DLD1 (cell line): ENCODE results near the gene FLOT1.

ENCODE experiments used
- in situ Hi-C: cut with HindIII; loops from 2 replicates; pipeline ENCODE4 v1.10.0; 2017; ENCODE audit warnings: low sequenced_read_pairs

FLOT1 gene, protein sequence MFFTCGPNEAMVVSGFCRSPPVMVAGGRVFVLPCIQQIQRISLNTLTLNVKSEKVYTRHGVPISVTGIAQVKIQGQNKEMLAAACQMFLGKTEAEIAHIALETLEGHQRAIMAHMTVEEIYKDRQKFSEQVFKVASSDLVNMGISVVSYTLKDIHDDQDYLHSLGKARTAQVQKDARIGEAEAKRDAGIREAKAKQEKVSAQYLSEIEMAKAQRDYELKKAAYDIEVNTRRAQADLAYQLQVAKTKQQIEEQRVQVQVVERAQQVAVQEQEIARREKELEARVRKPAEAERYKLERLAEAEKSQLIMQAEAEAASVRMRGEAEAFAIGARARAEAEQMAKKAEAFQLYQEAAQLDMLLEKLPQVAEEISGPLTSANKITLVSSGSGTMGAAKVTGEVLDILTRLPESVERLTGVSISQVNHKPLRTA

DNA sequence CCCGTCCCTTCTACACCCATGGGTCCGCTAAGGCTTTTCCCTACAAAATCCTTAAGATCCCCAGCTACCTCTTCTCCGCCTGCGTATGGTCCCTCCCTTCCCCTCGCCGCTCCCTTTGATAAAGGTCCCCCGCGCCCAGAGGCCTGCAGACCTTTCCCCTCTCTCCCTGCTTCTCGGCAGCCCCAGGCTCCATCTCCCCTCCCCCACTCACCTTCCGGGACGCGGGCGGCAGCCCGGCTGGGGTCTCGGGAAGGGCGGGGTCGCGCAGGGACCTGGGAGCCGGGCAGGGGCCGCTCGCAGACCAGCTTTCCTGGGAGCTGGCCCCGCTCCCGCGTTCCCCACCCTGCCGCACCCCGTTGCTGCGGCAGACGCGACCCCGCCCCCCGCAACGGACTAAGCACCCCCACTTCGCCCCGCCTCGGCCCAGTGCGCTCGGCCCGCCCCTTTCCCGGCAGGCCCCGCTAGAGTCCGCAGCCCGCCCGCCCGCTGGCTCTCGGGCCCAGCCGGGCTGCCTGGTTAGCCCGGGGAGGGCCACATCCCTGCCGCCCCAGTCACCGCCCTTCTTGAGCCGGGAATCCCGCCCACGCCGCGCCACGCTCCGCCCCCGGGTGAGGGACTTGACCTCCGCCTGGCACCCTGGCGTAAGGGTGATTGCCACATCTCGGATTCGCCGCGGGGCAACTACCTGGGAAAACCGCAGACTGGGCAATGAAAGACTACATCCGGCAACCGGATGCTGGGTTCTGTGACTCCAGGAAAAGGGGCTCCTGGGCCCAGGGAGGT is at the start of gene FLOT1:
Gene FLOT1, minus strand, starts transcription at position 372 of the 783 bp plus-strand sequence. CDS start 498 bp downstream, outside the sequence.
- in situ Hi-C loops, result loop anchor here (25.0 kb wide), 1 partner anchor 145 kb away; the partner anchor contains the start of gene DDR1

DNA sequence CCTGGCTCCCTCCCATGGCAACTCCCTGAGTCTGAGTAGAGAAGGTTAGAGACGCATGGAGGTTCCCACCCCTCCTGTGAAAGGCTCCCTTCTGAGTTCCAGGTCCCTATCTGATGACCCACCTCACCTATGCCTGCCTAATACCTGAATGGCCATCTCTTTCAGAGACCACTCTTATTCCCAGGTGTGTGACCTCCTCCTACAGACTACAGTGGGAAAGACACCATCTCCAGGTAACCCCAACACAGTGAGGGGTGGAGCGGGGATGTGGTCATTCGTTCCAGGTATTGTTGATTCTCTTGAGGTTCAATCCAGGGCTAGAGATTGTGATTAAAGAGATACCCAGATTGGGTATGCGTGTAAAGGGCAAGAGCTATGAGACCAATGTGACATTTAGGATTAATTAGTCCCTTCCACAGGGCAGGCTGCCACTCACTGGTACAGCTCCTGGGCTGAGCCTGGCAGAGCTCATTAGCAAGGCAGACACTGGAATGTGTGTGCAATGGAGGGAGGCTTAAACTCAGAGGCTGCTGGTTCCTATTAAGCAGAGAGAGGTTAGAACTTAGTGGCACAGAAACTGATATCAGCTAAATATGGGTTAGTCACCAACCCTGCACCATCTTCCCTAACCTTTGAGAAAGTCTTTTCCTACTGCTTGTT is 48.4 kb upstream of the FLOT1 start:
- in situ Hi-C loops, result no loop called here

DNA sequence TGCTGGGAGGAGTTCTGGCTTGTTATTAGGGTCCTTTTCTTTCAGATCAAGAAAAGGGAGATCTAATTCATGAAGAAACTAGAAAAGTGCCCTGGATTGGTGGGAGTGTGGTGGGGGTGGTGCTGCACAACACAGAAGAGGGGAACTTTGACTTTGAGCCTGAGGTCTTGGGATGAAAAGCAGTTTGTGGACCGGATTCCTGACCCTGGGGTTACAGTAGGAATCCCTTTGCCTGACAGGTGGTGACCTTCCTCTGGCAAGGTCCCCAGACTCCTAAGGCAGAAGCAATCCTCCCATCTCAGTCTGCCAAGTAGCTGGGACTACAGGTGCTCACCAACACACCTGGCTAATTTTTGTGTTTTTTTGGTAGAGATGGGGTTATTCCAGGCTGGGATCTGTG is 47.1 kb upstream of the FLOT1 start:
- in situ Hi-C loops, result no loop called here

DNA sequence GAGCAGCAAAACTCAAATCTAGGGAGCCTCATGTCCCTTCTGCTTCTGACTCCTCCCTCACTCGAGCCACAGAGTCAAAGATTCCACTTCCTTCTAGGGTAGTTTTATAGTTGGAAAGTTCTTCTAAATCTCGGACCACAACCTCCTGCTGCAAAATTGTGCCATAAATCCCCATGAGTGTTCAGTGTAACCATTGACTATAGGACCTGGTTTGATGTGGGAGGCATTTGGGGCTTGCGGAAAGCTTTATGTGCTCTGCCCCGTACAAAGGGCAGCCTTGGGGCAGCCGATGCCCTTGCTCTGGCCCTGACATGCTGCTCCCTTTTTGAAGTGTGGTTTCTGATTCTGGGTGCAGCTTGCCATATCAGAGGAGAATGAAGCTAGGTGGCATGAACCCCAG is 45.5 kb upstream of the FLOT1 start:
- in situ Hi-C loops, result no loop called here

DNA sequence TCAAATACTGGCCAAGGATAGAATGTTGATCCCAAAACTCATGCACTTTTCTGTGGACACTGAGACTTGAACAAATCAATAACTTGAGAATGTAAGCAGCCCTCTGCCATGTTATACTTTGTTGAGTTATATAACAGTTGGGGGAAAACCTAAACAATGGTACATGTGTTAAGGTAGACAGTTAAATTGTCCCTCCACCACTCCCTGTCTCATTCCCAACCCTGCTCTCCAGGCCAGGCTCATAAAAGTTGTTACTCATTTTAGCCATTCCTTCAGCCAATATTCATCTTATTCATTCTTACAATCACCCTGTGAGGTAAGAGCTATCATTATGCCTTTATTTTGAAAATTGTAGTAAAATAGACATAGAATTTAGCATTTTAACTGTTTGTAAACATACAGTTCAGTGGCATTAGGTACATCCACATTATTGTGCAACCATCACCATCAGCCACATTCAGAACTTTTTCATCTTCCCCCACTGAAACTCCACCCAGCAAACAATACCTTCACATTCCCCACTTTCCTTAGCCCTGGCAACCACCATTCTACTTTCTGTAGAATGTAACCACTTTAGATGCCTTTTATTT is 40.0 kb upstream of the FLOT1 start:
- in situ Hi-C loops, result no loop called here

DNA sequence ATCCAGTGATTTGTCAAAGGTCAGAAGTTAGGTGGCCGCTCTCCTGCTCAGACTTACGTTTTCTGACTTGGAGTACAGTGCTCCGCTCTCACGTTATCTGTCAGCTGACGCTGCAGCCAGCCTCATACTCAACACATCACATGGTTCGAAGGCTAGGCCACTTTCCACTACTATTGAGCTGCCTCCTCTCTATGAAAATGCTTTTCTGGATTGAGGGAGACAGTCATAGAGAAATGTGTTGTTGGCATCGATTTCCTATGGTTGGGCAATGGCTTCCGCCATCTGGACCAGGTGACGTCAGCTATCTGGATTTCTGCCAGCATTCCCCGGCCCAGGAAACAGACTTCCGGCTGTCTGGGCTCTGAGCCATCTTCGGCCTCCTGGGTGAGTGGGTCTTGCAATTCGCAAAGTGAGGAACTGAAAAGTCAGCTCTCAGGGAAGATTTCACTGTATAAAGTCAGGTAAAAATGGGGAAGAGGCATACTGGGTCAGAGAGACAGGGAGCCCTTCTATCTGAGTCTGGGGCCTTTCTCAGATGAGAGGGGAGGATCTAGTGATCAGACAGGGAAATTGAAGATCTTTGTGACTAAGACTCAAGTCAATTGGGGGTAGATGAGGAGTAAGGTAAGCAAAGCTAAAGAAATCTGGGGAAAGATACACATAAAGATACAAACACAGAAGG is 39.4 kb upstream of the FLOT1 start:
- in situ Hi-C loops, result no loop called here

DNA sequence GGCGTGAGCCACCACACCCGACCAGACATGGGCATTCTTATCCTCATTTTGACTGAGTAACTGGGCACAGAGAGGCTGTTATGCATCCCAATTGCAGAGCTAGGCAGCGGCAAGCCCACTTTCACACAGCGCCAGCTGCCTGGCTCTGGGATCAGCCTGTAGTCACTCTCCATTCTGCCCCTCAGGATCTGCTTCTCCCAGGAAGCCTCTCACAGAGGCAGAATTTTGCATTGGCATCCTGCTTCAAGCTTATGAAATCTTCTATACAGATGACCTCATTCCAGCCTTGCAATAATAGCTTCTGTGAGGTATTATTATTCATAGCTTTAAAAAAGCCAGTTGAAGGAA is 38.9 kb upstream of the FLOT1 start:
- in situ Hi-C loops, result no loop called here

DNA sequence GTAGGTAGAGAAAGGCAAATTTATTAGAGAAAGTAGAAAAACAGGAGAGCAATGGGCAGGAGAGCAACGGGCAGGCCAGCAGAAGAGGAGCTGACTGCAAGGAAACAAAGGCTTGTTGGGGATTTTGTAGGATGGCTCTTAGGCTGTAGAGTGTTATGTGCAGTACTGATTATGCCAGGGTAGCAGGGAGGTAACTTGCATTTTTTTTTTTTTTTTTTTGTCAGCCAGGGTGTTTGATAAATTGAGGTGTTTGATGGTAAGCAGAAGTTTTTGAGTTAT is 38.1 kb upstream of the FLOT1 start:
- in situ Hi-C loops, result no loop called here

DNA sequence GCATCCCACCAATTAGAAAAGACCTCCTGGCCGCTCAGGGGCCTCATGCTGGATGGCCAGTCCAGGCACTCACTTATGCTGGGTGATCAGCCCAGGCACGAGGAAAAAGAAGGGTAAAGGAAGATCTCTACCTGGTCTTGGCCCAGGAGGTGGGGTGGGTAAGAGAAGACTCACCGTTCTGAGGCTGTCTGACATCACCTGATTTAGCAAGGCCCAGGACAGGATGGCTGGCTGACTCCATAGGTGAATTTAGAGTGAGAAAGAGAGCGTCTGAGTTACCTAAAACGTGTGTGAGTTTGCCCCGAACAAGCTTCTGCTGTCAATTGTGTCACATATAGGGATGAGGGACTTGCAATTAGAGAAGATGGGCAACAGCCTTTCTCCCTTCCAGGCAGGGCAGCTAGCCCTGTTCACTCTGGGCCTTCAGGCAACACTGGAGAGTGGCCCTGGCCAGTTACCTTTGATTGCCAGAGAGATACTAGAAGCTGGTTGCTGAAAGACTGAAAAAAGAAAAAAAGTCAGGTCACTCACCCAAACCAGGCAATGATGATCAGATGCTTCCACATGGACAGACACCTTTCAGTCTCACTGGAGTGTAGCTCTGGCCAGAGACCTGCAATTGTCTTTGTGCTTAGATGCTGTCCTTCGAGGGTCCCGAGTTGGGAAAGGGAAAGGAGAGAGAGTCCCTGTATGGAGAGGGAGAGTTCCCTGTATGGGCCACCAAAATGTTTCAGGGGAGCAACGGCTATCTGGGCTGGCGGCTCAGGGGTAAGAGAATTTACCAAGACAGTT is 37.6 kb upstream of the FLOT1 start:
- in situ Hi-C loops, result no loop called here

DNA sequence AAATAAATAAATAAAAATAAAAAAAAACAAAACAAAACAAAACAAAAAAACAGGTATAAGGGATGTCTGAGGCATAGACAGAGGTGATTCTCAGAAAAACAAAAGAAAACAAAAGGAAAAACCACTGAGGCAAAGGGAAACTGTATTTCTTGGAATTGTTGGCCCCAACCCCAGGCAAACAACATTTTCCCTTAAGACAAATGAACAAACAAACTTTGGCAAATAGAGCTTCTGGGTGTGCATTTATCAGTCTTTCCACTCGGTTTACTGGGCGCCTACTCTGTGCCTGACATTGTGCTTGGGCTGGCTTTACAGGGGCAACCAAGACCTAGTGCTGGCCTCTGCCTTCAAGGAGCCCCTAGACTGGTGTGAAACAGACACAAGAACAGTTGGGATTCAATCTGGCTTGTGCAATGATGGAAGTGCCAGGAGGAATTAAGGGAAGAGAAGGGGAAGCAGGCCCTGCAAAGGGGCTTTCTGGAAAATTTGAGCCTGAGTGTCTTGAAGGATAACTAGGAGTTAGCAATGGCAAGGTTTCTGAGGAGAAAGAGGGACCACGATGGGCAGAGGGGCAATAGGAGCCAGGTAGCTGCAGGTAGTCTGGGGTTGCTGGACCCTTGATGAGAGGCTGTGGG is 35.6 kb upstream of the FLOT1 start:
- in situ Hi-C loops, result no loop called here

DNA sequence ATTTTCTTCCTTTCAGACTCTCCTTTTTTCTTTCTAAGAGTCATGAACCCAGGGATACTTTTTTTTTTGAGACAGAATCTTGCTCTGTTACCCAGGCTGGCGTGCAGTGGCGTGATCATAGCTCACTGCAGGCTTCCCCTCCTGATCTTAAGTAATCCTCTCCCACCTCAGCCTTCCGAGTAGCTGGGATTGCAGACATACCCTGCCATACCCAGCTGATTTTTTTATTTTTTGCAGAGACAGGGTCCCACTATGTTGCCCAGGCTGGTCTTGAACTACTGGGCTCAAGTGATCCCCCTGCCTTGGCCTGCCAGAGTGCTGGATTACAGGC is 34.6 kb upstream of the FLOT1 start:
- in situ Hi-C loops, result no loop called here

DNA sequence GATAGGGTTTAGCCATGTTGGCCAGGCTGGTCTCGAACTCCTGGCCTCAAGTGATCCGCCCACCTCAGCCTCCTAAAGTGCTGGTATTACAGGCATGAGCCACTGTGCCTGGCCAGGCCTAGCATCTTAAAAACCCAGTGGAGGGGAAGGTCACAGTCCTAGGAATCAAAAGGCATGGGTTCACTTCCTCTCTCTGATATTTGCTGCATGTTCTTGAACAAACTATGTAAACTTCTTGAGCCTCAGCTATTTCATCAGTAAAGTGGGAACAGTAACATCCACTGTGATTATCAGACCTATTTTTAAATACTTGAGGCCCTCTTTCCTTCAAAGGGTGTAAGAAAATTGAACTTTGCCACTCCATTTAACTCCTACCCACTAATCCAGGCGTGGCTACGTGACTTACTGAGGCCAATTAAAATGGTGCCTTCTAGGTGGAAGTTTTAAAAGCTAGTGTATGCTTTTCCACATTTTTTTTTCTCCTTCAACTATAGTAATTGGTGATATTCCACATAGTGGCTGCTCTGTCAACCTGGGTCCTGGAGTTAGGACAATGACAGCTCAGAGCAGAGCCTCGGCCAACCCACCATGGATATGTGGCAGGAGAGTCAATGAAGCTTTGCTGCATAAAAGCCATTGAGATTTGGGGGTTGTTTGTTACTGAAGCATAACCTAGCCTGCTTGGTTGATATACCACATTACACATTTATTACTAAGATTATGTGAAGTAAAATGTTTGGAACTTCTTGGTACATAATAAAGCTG is 34.1 kb upstream of the FLOT1 start:
- in situ Hi-C loops, result no loop called here

DNA sequence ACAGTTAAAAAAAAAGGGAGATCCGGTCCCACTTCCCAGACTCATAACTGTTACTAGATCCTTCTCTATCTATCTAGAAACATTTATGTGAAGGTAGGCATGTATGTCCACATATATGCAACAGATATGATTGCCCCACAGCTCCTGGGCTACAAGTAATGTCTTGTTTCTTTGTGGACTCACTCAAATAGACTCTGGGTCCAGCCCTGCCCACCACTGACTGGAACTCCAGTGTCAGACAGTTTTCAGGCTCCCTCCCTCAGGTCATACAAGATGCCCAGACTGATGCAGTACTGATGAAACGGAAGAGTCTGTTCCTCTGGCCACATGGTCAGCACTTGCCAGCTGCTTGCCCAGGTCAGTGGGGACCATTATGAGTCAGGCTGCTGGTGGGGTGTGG is 32.6 kb upstream of the FLOT1 start:
- in situ Hi-C loops, result no loop called here

DNA sequence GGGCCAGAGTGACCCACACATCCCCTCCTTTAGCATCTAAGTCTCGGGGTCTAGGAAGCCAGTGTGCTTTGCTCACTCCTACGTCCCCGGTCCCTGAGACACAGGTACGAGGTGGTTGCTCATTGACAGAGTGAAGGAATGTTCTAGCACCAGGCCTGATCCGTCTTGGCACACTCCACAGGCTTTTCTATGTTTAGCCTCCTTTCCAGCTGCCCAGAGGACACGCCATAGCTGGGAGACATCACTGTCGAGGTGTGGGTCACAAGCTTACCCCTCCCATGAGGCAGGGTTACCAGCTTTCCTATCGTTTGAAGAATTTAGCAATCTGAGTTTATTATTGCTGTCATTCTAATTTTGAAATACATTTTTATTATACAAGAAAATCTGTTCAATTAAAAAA is 32.2 kb upstream of the FLOT1 start:
- in situ Hi-C loops, result no loop called here

DNA sequence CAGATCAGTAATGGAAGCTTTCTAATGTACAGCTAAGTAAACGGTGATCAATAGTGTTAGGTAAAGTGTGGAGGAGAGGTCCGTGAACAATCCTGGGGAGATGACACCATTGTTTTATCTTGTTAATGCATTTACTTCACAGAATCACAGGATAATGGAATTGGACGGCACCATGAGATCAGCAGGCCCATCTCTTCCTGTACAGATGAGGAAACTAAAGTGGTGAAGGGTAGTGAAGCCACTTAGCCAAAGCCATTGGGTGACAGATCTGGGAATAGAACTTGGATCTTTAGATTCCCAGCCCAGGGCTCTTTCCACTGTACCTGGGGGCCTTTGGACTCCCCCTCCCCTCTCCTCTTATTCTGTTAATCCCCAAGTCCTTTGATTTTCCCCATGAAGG is 28.1 kb upstream of the FLOT1 start:
- in situ Hi-C loops, result no loop called here

DNA sequence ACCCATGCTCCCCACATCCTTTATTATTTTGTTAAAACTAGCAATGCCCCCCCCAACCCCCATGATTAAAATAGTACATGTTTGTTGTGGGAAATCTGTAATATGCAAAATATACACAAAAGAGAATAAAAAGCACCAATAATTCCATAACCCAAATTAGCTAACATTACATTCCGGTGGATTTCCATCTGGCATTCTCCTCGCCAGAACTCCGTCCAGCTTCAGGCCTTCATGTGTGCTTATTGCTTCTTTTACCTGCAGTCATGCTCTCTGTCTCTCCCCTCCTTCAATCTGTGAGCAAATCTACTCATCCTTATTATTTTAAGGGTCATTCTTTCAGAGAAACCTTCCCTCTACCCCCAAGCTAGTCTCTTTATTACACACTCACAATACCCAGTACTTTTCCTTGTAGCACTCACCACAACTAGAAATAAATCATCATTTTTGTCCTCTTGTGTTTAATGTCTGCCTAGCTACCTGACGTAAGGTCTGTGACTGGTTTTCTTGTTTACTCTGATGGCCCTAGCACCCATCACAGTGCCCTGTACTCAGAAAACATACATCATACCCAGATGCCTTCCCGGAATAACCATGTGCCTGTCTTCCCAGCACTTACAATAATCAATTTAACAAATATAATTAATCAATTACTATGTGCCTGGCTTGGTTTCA is 27.5 kb upstream of the FLOT1 start:
- in situ Hi-C loops, result no loop called here

DNA sequence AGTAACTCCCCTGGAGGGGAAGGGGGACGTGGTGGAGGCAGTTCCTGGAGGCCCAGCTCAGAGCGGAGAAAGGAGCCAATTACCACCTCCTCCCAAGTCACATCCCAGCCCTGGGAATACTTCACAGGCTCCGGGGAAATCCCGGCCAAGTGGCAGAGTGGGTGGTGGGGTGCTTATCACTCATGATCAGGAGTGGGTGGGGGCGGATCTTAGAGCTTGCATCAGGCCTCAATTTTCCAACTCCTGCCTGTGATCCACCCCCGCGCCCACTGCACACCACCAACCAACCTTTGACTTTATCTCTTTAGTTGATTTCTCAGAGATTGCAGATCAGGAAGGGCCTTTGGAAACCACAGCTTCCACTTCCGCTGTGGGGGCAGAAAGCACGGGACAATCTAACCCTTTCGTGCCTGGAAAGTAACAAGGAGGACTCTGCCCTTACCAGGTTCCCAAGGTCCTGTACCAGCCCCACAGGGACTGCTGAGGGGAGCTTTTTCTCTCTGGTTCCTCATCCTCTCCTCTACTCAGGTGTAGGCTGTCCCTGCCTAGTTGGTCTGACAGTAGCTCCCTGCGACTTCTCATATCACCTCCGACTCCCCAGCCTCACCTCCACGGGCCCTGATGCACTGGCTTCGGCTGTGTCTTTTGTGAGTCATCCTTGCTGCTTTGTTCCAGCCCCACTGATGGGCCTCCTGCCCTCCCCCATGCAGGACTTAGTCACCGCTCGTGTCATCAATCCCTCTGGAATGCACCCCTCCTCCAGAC is 26.8 kb upstream of the FLOT1 start:
- in situ Hi-C loops, result no loop called here

DNA sequence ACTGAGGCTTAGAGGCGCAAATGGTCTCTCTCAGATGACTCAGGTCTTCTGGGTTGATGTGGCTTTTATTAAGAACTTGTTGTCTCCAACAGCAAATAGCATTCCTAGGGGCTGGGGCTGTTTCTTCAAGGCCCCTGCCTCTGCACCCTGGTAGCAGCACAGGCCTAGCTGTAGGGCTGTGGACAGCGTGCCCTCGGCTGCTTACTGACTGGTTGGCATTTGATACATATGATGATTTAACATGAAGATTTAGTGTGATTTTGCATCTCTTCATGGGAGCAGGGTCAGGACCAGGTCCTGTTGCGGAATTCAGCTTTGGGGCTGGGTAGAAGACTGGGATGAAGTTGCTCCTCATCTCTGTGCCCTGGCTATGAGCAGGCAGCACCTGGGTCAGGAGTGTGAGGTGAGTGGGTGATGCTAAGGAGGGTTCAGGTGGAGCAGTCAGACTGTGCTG is 26.2 kb upstream of the FLOT1 start:
- in situ Hi-C loops, result no loop called here
